GM18858 (cell line): Measurements from ENCODE around the gene MYH7B.

Experiments used
- ATAC-seq: cut with Tn5 transposase; IDR thresholded peaks from one replicate; pipeline ENCODE4 v1.9.1; 2021; ENCODE audit not compliant: unreplicated experiment

MYH7B gene

GRCh38 chr20:34971561-34972235 is 16.0 kb downstream of the MYH7B start:
- ATAC-seq: no peak

DNA sequence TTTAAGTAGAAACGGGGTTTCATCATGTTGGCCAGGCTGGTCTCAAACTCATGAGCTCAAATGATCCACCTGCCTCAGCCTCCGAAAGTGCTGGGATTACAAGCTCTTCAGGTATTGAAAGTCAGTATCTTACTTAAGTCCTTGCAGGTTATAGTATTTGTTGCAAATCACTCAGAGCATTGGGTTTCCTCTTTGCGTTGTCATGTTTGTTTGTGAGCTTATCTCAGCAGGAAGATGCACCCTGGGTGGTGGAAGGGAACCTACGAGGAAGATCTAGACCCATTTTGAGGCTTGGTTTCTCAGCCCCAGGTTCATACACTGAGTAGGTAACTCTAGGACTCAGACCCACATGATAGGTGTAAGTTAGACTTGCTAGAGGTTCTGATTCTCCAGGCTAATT is 18.6 kb downstream of the MYH7B start:
- ATAC-seq: no peak

GRCh38 chr20:34976286-34976685 is 20.6 kb downstream of the MYH7B start:
- ATAC-seq: no peak

DNA sequence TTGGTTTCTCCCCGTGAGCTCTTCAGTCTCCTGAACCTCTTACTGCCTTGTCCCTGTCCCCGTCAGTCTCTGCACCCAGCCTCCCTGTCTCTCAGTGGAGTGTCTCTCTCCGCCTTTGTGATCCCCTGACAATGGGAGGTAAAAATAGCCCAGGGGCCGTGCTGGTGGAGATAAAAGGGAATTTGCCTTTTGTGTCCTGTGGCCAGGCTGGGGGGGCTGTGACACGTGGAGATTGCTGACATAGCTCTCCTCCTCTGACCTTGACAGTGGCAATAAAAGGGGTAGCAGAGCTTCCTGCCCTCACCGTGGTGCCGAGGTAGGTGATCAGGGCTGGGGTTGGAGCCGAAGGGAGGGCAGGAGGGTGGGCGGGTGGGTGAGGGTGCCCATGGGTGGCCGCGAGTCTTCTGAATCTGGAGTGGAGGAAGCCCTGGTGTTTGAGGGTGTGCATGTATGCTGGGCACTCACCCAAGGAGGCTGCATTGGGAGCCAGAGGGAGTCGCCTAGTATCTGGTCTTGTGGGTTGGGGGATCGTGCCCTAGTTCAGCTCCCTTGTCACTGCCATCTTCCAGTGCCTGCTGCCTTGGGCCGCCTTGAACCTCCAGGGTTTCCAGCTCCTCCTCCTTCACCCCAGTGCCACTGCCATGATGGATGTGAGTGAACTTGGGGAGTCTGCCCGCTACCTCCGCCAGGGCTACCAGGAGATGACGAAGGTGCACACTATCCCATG is 21.9 kb downstream of the MYH7B start:
- ATAC-seq: no peak

- no peak for ATAC-seq
Observed at GRCh38 chr20:34978092-34978744, 22.6 kb downstream of the MYH7B start.

GRCh38 chr20:34979366-34980153 is 23.9 kb downstream of the MYH7B start:
- no peak for ATAC-seq

DNA sequence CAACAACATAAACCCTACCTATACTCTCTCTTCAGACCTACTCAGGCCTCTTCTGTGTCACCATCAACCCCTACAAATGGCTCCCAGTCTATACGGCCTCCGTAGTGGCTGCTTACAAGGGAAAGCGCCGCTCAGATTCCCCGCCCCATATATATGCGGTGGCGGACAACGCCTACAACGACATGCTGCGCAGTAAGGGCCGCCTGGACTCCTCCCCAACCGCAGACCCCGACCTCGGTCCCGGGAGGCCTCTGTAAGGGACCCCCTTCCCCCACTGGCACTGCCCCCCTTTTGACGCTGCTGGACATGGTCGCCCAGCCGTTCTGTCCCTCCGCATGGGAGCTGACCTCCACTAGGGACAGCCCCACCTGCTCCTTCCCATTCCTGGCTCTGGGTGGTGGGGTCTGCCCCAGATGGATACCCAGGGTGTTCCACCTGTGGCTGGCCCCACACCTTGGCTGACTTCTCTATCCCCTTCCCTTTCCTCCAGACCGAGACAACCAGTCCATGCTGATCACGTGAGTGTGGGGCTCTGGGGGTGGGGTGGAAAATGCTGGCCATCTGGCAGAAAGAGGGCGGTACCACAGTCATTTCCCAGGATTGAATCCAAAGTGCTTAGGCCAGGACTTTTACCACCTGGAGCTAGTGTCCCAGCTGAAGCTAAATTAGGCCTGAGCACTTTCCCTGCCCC is 25.0 kb downstream of the MYH7B start:
- ATAC-seq: no peak

DNA sequence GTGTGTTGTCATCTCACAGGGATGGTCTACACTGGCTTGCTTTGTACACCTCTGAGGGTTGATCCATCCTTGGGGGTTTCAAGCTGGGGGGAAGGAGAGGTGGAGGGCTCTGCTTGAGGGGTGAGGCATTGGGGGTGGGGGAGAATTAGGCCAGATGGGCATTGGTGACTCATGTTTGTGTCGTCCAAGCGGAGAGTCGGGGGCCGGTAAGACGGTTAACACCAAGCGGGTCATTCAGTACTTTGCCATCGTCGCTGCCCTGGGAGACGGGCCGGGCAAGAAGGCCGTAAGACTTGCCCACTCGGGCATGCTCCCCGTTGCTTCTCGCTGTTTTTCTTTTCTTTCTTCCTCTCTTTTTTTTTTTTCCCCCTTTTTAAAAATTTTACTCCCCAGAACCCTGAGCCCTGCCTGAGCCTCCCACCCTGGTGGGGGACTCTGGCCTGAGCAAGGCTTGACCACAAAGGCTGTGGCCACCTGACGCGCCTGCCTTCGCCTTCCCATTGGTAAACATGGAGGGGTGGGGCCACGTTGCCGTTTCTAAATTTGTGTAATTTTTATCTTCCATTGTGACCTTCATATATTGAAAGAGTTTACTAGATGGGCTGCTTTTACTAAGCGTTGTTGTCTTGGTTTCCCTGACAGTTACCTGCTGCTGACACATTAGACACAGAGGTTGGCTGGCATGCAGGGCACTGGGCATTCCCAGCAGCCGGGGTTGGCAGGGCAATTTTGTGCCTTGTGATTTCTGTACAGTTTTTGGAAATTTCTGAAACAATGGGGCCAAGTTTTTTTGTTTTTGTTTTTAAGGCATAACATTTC is 26.8 kb downstream of the MYH7B start:
- no peak for ATAC-seq

GRCh38 chr20:34983089-34983820 is 27.6 kb downstream of the MYH7B start:
- ATAC-seq: no peak

GRCh38 chr20:34983995-34984735 is 28.5 kb downstream of the MYH7B start:
- ATAC-seq: no peak

GRCh38 chr20:34984756-34985261 is 29.1 kb downstream of the MYH7B start:
- ATAC-seq: no peak

GRCh38 chr20:34985461-34986310 is 30.0 kb downstream of the MYH7B start:
- ATAC-seq: no peak

DNA sequence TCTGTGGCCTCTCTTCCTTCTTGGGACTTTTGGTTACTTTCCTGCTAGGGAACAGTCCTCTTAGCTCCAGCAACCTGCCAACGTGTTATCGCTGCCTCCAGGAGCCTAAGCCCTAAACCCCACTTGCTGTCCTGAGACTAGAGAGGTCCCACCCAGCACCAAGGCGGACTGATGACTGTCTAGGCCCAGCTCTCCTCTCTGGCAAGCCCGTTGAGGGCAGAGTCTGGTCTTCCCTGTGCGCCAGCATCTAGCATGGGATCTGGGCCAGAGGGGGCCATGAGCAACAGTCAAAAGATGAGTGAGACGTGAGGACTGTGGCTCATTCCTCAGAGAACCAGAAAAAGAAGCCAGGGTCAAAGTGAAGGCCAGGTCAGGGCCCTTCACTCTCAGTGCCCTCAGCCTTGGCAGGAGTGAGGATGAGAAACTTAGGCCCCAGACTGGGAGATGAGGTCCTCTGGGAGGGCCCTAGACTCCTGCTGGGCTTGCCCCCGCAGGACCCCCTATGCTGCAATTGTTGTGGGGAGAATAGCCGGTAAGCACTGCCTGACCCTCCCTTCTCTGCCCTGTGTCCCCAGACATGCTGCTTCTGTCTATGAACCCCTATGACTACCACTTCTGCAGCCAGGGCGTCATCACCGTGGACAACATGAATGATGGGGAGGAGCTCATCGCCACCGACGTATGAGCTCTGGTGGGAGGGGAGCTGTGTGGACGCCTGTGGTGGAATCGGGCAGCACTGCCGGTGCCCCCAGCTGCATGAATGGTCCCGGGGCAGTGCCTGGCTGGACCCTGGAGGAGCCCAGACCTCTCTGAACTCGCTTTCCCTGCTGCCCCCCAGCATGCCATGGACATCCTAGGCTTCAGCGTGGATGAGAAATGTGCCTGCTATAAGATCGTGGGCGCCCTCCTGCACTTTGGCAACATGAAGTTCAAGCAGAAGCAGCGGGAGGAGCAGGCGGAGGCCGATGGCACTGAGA is 30.9 kb downstream of the MYH7B start:
- no peak for ATAC-seq

DNA sequence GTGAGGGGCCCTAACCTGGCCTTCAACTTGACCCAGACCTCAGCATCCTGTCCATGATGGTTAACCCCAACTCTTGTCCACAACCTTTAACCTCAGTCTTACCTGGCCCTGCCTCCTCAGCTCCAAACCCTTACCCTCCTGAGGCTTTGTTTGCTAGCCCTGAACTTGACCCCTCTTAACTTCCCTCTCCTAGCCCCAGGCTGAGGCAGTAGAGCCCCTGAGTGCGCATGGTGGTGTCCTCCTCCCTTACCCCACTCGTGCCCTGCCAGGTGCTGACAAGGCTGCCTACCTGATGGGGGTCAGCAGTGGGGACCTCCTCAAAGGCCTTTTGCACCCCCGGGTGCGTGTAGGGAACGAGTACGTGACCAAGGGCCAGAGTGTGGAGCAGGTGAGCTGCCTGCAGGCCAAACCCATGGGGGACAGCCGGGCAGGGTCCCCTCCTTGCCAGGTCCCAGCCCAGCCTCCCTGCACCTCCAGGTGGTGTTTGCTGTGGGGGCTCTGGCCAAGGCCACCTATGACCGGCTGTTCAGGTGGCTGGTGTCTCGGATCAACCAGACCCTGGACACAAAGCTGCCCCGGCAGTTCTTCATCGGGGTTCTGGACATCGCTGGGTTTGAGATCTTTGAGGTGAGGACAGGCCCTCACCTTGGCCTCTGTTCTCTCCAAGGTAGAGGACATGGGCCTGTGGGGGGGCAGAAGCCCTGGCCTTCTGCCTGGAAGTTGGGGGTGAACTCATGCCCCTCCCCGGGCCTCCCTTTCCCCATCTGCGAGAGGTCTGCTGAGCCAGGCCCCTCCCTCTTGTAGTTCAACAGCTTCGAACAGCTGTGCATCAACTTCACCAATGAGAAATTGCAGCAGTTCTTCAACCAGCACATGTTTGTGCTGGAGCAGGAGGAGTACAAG is 31.9 kb downstream of the MYH7B start:
- no peak for ATAC-seq

DNA sequence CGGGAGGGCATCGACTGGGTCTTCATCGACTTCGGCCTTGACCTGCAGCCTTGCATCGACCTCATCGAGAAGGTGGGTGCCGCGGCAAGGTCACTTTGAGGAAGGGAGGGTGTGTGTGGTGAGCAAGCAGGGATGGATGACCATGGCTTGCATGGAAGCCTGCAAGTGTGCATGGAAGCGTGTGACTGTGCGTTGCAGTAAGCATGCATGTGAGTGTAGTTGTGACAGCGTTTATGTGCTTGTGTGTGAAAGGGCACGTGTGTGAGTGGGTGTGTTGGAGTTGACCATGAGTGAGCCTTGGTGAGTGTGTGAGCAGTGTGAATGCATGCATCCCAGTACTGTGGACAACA is 32.5 kb downstream of the MYH7B start:
- ATAC-seq: no peak
